ENCODE results near the gene MPHOSPH10.

GRCh38 chr2:71120195-71120594 lies 10.2 kb upstream of the MPHOSPH10 start:
- TF ChIP-seq EZH2 (IDR thresholded peaks at IDR 0.05; ENCODE audit: insufficient read depth, poor library complexity, severe bottlenecking): no peak
- TF ChIP-seq EZH2phosphoT487 (IDR thresholded peaks at IDR 0.05; ENCODE audit: insufficient read depth, low read depth): no peak
